Measurements from ENCODE around the gene ABI1. TPM values are rescaled to one million over a fixed set of nuclear protein-coding genes. Genes with fewer than 3 reads are reported as not detected.

The ABI1 gene
- total and polyA plus RNA-seq, 9 of the 15 experiments (the other 6 are each of a cell fraction or from before 2014, with no cell fraction given) = 22.1 to 52.3 (median 39.0) TPM

GRCh38 chr10:26721561-26721960 is 139.2 kb downstream of the ABI1 start:
- BruUV-seq (replicated peaks) = no TSS peak
- TF ChIP-seq ZFP1 (CRISPR knock-in tag; IDR thresholded peaks at IDR 0.05) = no peak
- TF ChIP-seq, protein P1, sequence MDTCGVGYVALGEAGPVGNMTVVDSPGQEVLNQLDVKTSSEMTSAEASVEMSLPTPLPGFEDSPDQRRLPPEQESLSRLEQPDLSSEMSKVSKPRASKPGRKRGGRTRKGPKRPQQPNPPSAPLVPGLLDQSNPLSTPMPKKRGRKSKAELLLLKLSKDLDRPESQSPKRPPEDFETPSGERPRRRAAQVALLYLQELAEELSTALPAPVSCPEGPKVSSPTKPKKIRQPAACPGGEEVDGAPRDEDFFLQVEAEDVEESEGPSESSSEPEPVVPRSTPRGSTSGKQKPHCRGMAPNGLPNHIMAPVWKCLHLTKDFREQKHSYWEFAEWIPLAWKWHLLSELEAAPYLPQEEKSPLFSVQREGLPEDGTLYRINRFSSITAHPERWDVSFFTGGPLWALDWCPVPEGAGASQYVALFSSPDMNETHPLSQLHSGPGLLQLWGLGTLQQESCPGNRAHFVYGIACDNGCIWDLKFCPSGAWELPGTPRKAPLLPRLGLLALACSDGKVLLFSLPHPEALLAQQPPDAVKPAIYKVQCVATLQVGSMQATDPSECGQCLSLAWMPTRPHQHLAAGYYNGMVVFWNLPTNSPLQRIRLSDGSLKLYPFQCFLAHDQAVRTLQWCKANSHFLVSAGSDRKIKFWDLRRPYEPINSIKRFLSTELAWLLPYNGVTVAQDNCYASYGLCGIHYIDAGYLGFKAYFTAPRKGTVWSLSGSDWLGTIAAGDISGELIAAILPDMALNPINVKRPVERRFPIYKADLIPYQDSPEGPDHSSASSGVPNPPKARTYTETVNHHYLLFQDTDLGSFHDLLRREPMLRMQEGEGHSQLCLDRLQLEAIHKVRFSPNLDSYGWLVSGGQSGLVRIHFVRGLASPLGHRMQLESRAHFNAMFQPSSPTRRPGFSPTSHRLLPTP (IDR thresholded peaks at IDR 0.05; ENCODE audit: borderline replicate concordance, extremely low read depth, insufficient read length) = no peak
- ATAC-seq = no peak
- no peaks in the 10 kb centered on the region; a peak in 1 of 5 replicates for H3K27me3 ChIP-seq (ENCODE audit: control insufficient read depth in 2 of 2, insufficient read depth in 2 of 2, low read length in 2 of 2)
- no peak for FAIRE-seq
- ChIA-PET POLR2A (no interaction called here), CTCF (ENCODE audit: low intra/inter-chr PET ratio) (no interaction called here)
- no peaks in the 10 kb centered on the region for H3K4me1 ChIP-seq (replicated peaks in 1 of 2; ENCODE audit: control insufficient read depth in 2 of 2, insufficient read depth in 2 of 2, low read length in 2 of 2)
- H3K79me2 ChIP-seq (ENCODE audit: control insufficient read depth, insufficient read depth, low read length) = no peaks in the 10 kb centered on the region
- H3K9me3 ChIP-seq (replicated peaks; ENCODE audit: control insufficient read depth, insufficient read depth, low read depth, low read length) = no peaks in the 10 kb centered on the region
- intact Hi-C loops (cut with micrococcal nuclease) = loop anchor here (10.0 kb wide), 1 partner anchor 633 kb away; no protein-coding TSS in a partner anchor
- H3K36me3 ChIP-seq (ENCODE audit: control insufficient read depth, insufficient read depth, low read length) = peaks cover 94% of the 10 kb centered on the region
- in situ Hi-C loops (cut with MboI) = no loop called here
- H3K4me3 ChIP-seq = no peak overlapping the region
- no peak overlapping the region for H3K4me2 ChIP-seq (ENCODE audit: insufficient read depth, low read length)
- H3K9ac ChIP-seq (ENCODE audit: insufficient read depth in 1 of 2, low read depth in 2 of 2, low read length in 2 of 2) = peak overlapping the region in 1 of 2 experiments; percentile 20; a peak in 1 of 4 replicates
- H3K27ac ChIP-seq (ENCODE audit: extremely low read depth, low read depth, low read length) = no peak overlapping the region
- no peaks in the 10 kb centered on the region for H3K9me1 ChIP-seq (ENCODE audit: control insufficient read depth, insufficient read depth, low read length)
- no peak overlapping the region for H2AFZ ChIP-seq (ENCODE audit: low read depth, low read length)
- 97% methylated on average over 6 of the region's 7 CpGs for WGBS (ENCODE audit: insufficient coverage, low coverage, missing lambda C conversion rate)
- no peak for DNase-seq (ENCODE audit: extremely low read depth in 1 of 4, low spot score in 3 of 4)
- no peaks in the 10 kb centered on the region for H4K20me1 ChIP-seq (replicated peaks; ENCODE audit: control insufficient read depth, insufficient read depth, low read length)

DNA sequence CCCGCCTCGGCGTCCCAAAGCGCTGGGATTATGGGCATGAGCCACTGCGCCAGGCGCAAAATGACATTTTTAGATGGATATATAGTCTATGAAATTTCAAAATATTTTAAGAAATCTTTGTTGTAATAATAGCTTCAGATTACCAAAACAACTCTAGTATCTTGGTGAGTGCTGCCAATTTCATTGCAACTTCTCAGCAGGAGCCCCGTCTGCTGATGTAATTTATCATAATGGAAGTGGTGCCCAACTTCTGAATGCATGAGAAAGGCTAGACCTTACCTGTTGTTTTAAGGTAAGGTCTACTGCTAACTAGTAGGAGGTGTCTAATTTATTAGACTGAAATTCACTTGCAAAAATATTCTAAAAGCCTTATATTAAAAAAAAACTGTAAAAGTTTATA is 143.3 kb downstream of the ABI1 start:
- no peak for FAIRE-seq
- Histone ChIP-seq H3K27ac (ENCODE audit: extremely low read depth, low read depth, low read length) (no peak overlapping the region), H3K9ac (ENCODE audit: insufficient read depth in 1 of 2, low read depth in 2 of 2, low read length in 2 of 2) (no peak overlapping the region), H3K79me2 (ENCODE audit: control insufficient read depth, insufficient read depth, low read length) (no peaks in the 10 kb centered on the region), H3K36me3 (ENCODE audit: control insufficient read depth, insufficient read depth, low read length) (peaks cover 83% of the 10 kb centered on the region), H3K4me3 (no peak overlapping the region), H3K4me1 (replicated peaks in 1 of 2; ENCODE audit: control insufficient read depth in 2 of 2, insufficient read depth in 2 of 2, low read length in 2 of 2) (no peaks in the 10 kb centered on the region), H3K9me3 (replicated peaks; ENCODE audit: control insufficient read depth, insufficient read depth, low read depth, low read length) (no peaks in the 10 kb centered on the region), H3K27me3 (ENCODE audit: control insufficient read depth in 2 of 2, insufficient read depth in 2 of 2, low read length in 2 of 2) (no peaks in the 10 kb centered on the region; a peak in 1 of 5 replicates), H3K4me2 (ENCODE audit: insufficient read depth, low read length) (no peak overlapping the region), H2AFZ (ENCODE audit: low read depth, low read length) (no peak overlapping the region), H4K20me1 (replicated peaks; ENCODE audit: control insufficient read depth, insufficient read depth, low read length) (no peaks in the 10 kb centered on the region), H3K9me1 (ENCODE audit: control insufficient read depth, insufficient read depth, low read length) (no peaks in the 10 kb centered on the region)
- 100% methylated on average over 7 of the region's 7 CpGs for WGBS (ENCODE audit: insufficient coverage, low coverage, missing lambda C conversion rate)
- ChIA-PET POLR2A (interaction anchor here (0.9 to 1.0 kb wide), 2 partner anchors 12 to 20 kb away, joined by 3 read pairs; partner anchors contain the start of gene PDSS1), CTCF (ENCODE audit: low intra/inter-chr PET ratio) (no interaction called here)
- ATAC-seq = no peak
- in situ Hi-C loops (cut with MboI) (no loop called here), intact Hi-C loops (cut with micrococcal nuclease) (no loop called here)
- DNase-seq (ENCODE audit: extremely low read depth in 1 of 4, low spot score in 3 of 4) = no peak
- BruUV-seq (replicated peaks) = no TSS peak
- TF ChIP-seq ATF4 (CRISPR knock-in tag; IDR thresholded peaks at IDR 0.05) (no peak), ZNF124 (CRISPR knock-in tag; IDR thresholded peaks at IDR 0.05) (no peak), ELF4 (CRISPR knock-in tag; IDR thresholded peaks at IDR 0.05) (no peak), SREBF1 (IDR thresholded peaks at IDR 0.05; ENCODE audit: borderline replicate concordance, low read depth, low read length) (no peak), KLF1 (tag; IDR thresholded peaks at IDR 0.05) (no peak), PPARD (CRISPR knock-in tag; IDR thresholded peaks at IDR 0.05) (no peak)
- TF ChIP-seq, protein P2, sequence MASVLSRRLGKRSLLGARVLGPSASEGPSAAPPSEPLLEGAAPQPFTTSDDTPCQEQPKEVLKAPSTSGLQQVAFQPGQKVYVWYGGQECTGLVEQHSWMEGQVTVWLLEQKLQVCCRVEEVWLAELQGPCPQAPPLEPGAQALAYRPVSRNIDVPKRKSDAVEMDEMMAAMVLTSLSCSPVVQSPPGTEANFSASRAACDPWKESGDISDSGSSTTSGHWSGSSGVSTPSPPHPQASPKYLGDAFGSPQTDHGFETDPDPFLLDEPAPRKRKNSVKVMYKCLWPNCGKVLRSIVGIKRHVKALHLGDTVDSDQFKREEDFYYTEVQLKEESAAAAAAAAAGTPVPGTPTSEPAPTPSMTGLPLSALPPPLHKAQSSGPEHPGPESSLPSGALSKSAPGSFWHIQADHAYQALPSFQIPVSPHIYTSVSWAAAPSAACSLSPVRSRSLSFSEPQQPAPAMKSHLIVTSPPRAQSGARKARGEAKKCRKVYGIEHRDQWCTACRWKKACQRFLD (CRISPR knock-in tag; IDR thresholded peaks at IDR 0.05) = no peak
- TF ChIP-seq, protein P3, sequence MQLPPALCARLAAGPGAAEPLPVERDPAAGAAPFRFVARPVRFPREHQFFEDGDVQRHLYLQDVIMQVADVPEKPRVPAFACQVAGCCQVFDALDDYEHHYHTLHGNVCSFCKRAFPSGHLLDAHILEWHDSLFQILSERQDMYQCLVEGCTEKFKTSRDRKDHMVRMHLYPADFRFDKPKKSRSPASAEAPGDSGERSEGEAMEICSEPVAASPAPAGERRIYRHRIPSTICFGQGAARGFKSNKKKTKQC (CRISPR knock-in tag; IDR thresholded peaks at IDR 0.05) = no peak
